NCI-H2029 (cell line): ENCODE measurements around the gene TMEM8B.
A peak's percentile ranks its signal among the peaks of the same experiment; 100 is the strongest.

Source experiments
- DNase-seq: peaks from one replicate; lab custom pipeline; 2025; lab: John Stamatoyannopoulos, UW

Gene TMEM8B, protein sequence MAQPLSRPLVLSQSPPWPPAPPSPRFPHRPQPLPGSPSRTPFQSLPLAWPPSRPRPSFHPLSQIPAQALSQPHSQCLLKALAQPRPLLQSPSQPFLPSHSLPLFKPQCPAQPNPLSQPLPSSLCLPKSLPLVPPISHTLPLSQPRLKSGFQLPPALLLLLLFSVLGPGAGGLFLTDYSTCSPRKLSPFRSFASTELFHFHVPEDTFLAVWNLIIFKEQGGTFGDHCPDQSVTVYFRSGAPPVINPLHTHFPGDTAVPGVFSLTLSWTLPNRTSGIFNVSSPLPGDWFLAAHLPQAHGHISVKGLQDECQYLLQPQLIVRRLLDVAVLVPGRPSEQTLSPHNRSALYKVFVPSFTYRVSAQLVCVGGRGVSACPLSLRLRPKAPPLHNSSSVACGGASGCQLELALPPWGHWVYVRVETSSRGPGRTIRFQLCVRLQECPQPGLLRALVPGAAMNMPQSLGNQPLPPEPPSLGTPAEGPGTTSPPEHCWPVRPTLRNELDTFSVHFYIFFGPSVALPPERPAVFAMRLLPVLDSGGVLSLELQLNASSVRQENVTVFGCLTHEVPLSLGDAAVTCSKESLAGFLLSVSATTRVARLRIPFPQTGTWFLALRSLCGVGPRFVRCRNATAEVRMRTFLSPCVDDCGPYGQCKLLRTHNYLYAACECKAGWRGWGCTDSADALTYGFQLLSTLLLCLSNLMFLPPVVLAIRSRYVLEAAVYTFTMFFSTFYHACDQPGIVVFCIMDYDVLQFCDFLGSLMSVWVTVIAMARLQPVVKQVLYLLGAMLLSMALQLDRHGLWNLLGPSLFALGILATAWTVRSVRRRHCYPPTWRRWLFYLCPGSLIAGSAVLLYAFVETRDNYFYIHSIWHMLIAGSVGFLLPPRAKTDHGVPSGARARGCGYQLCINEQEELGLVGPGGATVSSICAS

GRCh38 chr9:35829084-35829763 lies at the start of gene TMEM8B:
Gene TMEM8B (plus strand): TSS chr9:35829228. CDS start chr9:35829448, 220 bp downstream.
- DNase-seq, result peak; percentile 91

GRCh38 chr9:35781066-35781465 lies 48.0 kb upstream of the TMEM8B start:
- no peak for DNase-seq

DNA sequence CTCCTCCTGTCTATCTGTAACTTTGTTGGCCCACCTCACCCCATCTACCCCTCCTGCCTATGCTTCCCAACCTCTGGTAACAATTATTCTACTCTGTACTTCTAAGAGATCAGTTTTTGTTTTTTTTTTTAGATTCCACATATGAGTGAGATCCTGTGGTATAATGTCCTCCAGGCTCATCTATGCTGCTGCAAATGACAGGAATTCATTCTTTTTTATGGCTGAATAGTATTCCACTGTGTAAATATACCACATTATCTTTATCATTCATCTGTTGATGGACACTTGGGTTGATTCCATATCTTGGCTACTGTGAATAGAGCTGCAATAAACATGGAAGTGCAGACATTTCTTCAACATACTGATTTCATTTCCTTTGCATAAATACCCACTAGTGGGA lies 45.6 kb upstream of the TMEM8B start:
- DNase-seq, result no peak

DNA sequence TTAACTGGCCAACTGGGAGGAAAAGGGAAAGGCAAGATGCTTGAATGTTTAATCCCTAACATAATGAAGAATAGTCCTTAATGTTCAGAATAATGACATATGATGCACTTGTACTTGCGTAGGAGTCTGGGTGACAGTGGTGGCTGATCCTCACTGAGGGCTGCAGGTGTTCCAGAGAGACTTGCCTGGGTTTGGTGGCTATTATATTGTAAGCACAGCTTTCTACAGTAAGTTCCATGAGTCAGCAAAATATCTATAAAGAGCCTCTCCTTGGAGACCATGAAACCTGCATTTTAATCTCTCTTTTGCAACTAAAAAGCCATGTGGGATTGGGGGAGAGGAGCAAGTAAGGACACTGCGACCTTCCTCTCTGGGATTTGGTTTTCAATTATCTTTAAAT lies 39.5 kb upstream of the TMEM8B start:
- no peak for DNase-seq

GRCh38 chr9:35790025-35790384 lies 39.0 kb upstream of the TMEM8B start:
- DNase-seq, result no peak

DNA sequence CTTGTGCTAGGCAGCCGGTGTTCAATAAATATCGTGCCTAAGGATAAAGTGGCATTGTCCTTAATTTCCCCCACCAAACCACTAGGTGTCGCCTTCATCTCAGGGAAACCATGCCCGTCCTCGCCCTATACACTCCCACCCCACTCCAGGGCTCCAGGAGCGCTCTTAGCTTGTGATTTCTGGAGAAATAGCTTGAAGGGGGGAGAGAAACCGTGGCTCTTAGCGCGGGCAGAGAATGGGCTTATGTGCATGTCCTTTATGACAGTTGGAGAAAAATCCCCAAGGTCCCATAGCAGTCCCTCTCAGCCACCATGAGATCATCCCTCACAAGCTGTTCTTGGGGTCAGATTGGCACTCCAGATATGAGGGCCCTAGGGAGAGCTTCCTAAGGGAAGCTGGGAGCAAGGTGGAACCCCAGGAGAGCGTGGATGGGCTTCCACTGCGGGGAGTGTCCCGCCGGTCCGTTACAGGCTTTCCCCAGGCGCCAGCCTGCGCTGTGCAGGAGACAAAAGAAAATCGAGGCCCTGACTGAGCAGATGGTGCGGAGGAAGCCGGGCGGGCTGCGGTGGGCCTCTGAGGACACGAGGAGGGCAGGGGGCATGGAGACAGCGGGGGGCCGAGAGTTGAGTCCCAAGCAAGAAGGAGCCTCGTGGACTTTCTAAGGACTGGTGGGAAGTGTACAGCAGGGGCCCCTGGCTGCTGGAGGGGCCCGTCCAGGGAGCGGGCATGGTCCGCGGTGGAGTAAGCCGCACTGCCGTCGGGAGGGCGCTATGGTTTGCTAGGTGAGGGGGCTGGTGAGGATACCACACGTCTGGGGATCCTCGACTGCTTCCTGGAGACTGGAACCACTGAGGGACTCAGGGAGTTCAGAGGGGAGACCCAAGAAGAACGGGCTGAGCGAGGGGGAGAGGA lies 38.4 kb upstream of the TMEM8B start:
- peak; percentile 60 for DNase-seq

GRCh38 chr9:35791297-35791921 lies 37.6 kb upstream of the TMEM8B start, which contains the start of gene NPR2:
Gene NPR2 (plus strand): TSS chr9:35791591. CDS start chr9:35792409, 818 bp downstream.
- DNase-seq, result no peak

DNA sequence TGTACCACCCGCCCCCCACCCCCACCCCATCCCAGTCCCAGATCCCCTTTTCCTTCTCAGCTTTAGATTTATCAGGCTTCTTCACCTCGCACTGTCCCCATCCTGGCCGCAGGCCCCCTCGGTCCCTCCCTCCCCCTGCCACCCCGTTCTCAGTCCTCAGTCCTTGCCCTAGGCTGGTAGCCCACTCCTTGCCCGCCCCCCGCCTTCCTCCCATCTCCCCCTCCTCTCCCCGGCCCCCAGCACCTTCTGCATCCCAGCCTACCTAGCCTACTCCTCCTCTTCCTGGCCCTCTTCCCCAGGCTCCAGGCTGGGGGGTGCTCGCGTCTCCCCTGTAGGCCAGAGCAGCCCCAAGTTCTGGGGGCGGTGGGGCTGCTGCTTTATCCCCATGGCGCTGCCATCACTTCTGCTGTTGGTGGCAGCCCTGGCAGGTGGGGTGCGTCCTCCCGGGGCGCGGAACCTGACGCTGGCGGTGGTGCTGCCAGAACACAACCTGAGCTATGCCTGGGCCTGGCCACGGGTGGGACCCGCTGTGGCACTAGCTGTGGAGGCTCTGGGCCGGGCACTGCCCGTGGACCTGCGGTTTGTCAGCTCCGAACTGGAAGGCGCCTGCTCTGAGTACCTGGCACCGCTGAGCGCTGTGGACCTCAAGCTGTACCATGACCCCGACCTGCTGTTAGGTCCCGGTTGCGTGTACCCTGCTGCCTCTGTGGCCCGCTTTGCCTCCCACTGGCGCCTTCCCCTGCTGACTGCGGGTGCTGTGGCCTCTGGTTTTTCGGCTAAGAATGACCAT lies 36.8 kb upstream of the TMEM8B start:
- no peak for DNase-seq

- DNase-seq, result no peak
These were observed 36.2 kb upstream of the TMEM8B start for GRCh38 chr9:35792826-35793225.

DNA sequence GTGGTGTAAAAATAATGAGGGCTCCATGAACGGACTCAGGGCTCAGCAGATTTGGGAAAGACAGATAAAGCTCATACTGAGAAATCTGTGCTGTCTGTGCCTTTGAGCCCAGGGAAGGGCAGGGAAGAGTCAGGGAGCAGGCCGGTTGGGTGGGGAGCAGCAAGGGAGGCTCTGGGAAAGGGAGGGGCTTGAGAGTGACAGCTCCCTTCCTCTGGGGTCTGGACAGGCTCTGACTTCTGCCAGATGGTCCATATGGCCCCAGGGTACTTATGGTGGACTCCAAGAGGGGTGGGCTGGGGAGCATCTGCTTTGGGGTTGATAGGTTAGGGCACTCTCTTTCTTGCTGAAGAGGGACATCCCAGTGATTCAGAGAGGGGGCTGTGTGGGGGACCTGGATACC lies 35.6 kb upstream of the TMEM8B start:
- DNase-seq, result no peak

DNA sequence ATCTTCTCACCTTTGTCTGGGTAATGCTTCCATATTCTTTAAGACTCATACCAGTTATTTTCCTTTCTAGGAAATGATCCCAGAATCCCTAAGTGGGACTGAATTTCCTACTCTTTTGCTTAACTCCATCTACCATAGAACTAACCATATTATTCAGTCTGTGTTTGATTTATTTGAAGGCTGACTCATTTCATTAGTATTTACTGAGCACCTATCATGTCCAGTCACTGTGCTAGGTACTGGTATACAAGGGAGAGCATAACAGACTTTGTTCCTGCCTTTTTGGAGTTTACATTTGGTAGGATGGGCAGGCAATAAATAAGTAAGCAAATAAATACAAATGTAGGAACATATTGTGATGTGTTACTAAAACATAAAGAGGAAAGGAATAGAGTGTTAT lies 33.3 kb upstream of the TMEM8B start:
- DNase-seq, result no peak

DNA sequence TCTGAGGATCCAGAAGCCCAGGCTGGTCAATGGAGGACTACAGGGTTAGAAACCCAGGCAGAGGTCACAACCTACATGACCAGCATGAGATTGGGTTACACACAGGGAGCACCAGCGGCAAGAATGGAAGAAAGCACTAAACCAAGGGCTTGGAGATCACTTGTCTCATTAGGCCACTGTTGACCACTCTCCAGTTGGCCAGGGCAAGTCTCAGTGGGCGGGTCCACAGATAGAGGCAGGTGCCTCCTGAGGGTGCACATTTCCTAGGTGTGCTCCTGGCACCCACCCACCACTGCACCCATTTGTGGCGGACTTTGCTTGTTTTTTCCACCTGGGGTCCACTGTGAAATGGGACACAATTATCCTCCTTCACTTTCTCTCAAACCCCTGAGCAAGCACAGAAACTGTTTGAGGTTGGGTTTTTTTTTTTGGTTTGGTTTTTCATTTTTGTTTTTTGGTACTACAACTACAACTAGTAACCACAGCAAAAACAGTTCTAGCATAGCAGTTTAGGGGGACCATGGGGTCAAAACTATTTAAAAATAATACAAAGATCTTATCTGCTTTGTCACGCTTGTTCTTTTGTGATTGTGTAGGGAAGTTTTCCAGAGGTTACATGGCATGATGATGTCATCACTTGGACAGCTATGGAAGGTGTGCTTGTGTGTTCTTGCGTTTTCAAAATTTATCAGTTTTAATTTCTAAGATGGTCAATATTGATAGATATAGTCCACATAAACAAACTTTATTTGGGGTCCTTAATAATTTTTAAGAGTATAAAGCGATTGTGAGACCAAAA lies 31.5 kb upstream of the TMEM8B start:
- DNase-seq, result no peak

GRCh38 chr9:35798658-35799374 lies 30.2 kb upstream of the TMEM8B start:
- DNase-seq, result no peak

DNA sequence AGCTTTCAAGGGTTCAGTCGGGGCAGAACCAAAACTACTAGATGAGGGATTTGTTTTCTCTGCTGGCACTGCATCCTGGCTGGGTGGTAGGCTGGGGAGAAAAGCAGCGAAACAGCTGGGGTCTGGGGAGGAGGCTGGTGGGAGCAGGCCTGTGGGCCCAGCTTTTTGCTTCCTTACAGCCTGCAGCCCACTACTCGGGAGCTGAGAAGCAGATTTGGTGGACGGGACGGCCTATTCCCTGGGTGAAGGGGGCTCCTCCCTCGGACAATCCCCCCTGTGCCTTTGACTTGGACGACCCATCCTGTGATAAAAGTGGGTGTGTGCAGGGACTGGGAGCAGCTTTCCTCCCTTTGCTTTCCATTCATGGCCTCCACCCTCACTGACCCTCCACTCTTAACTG lies 28.5 kb upstream of the TMEM8B start:
- DNase-seq, result no peak

- no peak for DNase-seq
These were observed 27.5 kb upstream of the TMEM8B start for GRCh38 chr9:35801328-35802128.

DNA sequence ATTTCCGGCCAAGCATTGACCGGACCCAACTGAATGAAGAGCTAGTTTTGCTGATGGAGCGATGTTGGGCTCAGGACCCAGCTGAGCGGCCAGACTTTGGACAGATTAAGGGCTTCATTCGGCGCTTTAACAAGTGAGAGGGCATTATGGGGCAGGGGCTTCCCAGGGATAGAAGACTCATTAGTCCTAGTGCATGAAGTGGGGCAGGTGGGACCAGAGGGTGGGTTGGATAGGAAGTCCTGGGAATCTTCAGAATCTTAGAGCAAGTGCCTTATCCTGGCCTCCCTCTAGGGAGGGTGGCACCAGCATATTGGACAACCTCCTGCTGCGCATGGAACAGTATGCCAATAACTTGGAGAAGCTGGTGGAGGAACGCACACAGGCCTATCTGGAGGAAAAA lies 22.9 kb upstream of the TMEM8B start:
- no peak for DNase-seq

GRCh38 chr9:35808433-35808832 lies 20.6 kb upstream of the TMEM8B start:
- DNase-seq, result no peak

DNA sequence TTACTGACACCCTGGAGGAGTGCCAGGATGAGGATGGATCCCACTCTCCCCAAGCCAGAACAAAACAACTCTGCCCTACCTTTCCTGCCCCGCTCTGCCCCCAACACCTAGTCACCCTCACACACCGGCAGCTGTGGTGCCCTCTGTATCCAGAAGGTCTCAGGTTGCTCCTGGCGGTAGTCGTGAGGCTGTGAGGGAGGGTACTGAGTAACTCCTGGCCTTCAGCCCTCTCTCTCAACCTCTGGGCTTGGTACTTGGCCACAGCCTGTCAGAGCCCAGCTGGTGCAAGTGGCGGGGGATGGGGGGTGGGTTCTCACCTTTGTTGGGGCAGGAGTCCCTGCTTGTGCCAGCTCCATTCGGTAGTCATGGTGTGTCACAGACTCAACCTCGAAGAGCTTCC lies 18.9 kb upstream of the TMEM8B start:
- no peak for DNase-seq
